ENCODE results near the gene ROBO2.

GRCh38 chr3:77586216-77586615, 546.3 kb downstream of the ROBO2 start:
- TF ChIP-seq CTCF (IDR thresholded peaks at IDR 0.05 in 8 of 11, conservative IDR thresholded peaks at IDR 0.05 in 3 of 11) (no peak), POLR2AphosphoS5 (IDR thresholded peaks at IDR 0.05) (no peak), POLR2A (IDR thresholded peaks at IDR 0.05) (no peak)
